ENCODE results near the gene TLR8. TPM values are rescaled to one million over a fixed set of nuclear protein-coding genes. Genes with fewer than 3 reads are reported as not detected.
"Not testable (repeated sequence)": the region's sequence is repeated elsewhere in the genome, so short reads cannot be mapped to it uniquely, and the experiment has no call there.

The TLR8 gene
- total RNA-seq, 2 donors from 2014 or later, result not detected

DNA sequence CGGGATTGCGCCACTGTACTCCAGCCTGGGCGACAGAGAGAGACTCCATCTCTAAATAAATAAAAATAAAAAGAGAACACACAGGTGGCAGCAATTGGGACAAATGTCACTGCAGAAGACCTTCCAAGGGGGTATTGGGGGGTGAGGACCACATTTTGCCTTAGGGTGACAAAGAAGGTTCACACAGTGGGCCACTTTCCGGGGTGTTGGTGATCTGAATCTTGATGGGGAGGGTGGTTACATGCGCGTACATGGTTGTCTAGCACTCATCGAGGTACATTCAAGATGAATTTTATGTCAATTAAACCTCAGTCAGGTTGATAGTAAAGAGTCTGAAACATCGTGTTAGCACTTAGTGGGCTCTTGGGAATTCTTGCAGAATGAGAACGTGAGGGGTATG, 48.0 kb downstream of the TLR8 start:
- peaks cover 46 to 64% of the 10 kb centered on the region in 2 donors for H3K4me1 Mint-ChIP-seq (ENCODE audit: low read depth in 2 of 2)

DNA sequence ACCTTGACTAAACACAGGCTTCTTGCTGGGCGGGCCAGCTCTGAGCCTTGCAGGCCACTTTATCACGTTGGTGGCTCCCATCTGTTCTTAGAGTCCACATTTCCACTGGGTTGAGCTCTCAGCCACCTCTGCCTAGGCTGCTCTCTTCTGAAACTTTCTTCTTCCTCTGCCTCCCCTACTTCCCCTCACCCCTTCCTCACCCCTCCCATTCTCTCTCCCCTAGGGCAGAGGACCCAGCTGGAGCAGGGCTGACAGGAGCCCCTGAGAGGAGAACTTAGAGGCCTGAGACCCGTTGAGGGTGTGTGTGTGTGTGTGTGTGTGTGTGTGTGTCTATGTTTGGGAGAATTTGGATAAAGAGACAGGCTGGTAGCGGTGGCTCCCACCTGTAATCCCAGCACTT, 48.6 kb downstream of the TLR8 start:
- no peaks in the 10 kb centered on the region for H3K27me3 Mint-ChIP-seq
- peaks cover 46 to 63% of the 10 kb centered on the region in 2 donors for H3K4me1 Mint-ChIP-seq (ENCODE audit: low read depth in 2 of 2)
- H3K27ac Mint-ChIP-seq, result peak overlapping the region; percentile 93 to 95
- no peaks in the 10 kb centered on the region for H3K9me3 Mint-ChIP-seq
- no peak for ATAC-seq
- no peaks in the 10 kb centered on the region for H3K36me3 Mint-ChIP-seq
- DNase-seq (ENCODE audit: low spot score), result no peak
- peak overlapping the region; percentile 68 for H3K4me3 Mint-ChIP-seq

More for the DNA sequence above, 48.0 kb downstream of the TLR8 start:
- Mint-ChIP-seq H3K4me3 (peak overlapping the region; percentile 49), H3K36me3 (no peaks in the 10 kb centered on the region), H3K27ac (peak overlapping the region; percentile 93 to 95), H3K9me3 (no peaks in the 10 kb centered on the region), H3K27me3 (no peaks in the 10 kb centered on the region)
- no peak for ATAC-seq
- DNase-seq (ENCODE audit: low spot score), result no peak

DNA sequence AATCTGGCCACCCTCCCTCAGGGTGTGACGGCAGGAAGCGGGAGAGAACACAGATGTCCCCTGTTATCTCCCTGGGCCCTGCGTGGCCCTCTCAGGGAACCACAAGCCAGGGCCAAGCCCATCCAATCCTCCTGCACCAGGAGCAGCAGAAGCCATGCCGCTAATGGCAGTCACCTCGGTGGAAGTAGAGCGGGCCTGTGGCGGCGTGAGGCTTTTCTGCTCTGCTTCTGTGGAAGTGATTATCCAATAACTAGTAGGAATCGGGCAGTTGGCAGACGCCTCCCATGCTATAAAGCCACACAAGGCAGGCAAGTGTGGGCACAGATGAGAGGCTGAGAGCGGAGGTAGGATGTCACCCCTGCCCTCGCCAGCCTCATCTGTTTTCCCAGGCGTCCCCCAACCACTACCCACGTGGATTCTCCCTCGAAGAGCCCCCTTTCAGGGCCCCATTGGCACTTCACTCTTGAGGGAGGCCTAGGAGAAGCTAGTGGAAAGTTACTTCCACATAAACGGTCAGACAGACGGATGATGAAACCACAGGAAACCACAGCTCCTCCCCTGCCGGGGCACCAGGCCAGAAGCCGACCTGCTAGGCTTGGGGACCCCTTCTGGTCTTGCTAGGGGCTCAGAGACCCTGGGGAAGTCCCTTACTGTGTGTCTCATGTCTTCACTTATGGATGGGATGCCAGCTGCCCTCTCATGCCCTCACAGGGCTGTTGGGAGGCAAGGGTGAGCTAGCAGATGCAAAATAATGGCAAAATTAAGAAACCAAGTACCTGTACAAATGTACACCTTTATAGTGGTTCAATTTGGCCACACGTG, 49.7 kb downstream of the TLR8 start:
- Mint-ChIP-seq H3K4me3 (peak overlapping the region; percentile 90), H3K36me3 (no peaks in the 10 kb centered on the region), H3K4me1 (ENCODE audit: low read depth in 2 of 2) (peaks cover 46 to 61% of the 10 kb centered on the region in 2 donors), H3K27ac (peak overlapping the region; percentile 93 to 95), H3K9me3 (no peaks in the 10 kb centered on the region), H3K27me3 (no peaks in the 10 kb centered on the region)
- ATAC-seq (peak; percentile 81 to 86), DNase-seq (ENCODE audit: low spot score) (peak; percentile 92)

DNA sequence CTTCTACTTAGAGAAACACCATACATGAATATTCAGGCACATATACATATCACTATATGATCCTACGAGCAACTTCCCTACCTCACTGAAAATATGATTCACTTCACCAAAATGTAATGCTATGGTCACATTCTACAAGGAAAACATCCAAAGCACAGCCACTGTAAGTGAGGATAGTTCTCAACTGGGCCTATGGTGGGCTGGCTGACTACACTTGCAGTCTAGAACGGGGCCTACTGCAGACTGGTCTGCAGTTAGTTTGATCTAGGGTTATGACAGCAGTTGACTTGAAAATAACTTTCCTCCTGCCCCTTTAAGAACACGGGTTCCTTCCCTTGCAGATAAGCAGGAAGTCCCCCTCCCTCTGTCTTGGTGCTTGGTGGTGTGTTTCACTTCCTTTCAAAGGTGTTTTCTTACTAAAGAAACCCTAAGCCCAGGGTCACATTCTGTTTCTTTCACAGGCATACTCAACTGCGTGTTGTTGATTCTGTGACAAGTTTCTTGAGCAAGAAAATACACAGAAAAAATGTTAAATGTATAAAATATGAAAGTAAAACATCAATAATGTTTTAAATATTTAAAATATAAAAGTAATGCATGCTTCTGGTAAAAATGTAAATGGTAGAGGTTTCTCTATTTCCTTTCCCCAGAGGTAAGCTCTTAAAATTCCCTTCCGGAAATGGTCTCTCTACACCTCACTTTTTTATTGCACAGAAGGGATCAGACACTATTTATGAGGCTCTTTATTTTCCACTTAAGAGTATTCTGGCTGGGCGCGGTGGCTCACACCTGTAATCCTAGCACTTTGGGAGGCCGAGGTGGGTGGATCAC, 50.5 kb downstream of the TLR8 start:
- H3K4me1 Mint-ChIP-seq (ENCODE audit: low read depth in 2 of 2), result peaks cover 50 to 62% of the 10 kb centered on the region in 2 donors
- peak; percentile 81 to 82 for ATAC-seq
- peaks cover 3% of the 10 kb centered on the region for H3K9me3 Mint-ChIP-seq
- DNase-seq (ENCODE audit: low spot score), result peak; percentile 81
- no peaks in the 10 kb centered on the region for H3K36me3 Mint-ChIP-seq
- H3K27ac Mint-ChIP-seq, result peak overlapping the region; percentile 93 to 95
- H3K4me3 Mint-ChIP-seq, result peak overlapping the region; percentile 90
- H3K27me3 Mint-ChIP-seq, result peaks cover 0 to 4% of the 10 kb centered on the region in 2 donors

DNA sequence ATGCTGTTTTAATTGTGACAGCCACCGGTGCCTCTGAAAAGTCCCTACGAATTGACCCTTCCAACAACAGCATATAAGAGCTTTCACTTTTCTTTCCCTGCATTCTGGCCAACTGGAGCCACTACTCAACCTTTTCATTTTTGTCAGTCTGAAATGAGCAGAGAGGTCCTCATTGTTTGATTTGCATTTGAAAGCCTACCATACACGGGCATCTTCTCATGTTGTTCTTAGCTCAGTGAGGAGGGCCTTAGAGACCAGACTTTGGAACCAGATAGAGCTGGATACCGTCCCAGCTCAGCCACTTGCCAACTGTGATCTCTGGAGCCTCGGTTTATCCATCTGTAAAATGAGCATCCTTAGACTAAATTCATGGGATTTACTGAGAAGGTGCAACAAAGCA, 51.6 kb downstream of the TLR8 start:
- H3K9me3 Mint-ChIP-seq, result peaks cover 3% of the 10 kb centered on the region
- no peak for DNase-seq (ENCODE audit: low spot score)
- peaks cover 0 to 4% of the 10 kb centered on the region in 2 donors for H3K27me3 Mint-ChIP-seq
- no peaks in the 10 kb centered on the region for H3K36me3 Mint-ChIP-seq
- no peak for ATAC-seq
- peak overlapping the region; percentile 90 for H3K4me3 Mint-ChIP-seq
- H3K27ac Mint-ChIP-seq, result peak overlapping the region; percentile 93 to 95
- H3K4me1 Mint-ChIP-seq (ENCODE audit: low read depth in 2 of 2), result peaks cover 54 to 62% of the 10 kb centered on the region in 2 donors

DNA sequence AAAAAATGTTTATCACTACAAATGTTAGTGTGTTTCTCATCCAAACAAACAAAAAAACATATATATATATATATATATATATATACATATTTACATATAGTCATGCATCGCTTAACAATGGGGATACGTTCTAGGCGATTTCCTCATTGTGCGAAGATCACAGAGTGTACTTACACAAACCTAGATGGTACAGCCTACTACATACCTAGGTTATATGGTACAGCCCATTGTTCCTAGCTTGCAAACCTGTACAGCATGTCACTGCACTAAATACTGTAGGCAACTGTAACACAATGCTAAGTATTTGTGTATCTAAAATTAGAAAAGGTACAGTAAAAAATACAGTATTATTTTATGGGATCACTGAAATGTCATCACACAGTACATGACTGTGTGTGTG, 52.0 kb downstream of the TLR8 start:
- ATAC-seq, result no peak
- Mint-ChIP-seq H3K4me3 (peak overlapping the region; percentile 90), H3K27ac (peak overlapping the region; percentile 93 to 95), H3K4me1 (ENCODE audit: low read depth in 2 of 2) (peaks cover 54 to 62% of the 10 kb centered on the region in 2 donors), H3K36me3 (no peaks in the 10 kb centered on the region), H3K9me3 (peaks cover 3% of the 10 kb centered on the region), H3K27me3 (peaks cover 0 to 4% of the 10 kb centered on the region in 2 donors)
- no peak for DNase-seq (ENCODE audit: low spot score)

DNA sequence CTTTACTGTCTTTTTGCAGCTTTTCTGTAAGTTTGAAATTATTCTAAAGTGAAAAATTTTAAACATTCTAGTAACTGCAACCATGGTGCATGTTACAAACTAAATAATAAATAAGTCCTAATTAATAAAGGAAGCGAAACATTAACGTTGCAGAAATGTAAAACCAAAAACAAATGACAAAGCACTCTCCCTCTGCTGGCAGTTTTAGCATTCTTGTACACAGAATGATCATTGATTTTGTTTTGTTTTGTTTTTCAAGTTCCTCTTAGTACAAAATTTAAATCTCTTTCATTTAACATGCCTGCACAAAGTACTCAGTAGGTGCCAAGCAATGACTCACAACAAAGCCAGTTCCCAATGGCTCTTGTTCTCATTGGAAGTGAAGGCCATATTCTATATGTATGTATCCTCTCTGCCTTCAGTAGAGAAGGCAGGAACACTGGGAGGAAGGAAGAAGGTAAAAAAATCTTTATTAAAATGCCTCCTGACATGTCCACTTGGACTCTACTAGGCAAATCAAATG, 54.8 kb downstream of the TLR8 start:
- Mint-ChIP-seq H3K9me3 (peaks cover 3% of the 10 kb centered on the region), H3K27me3 (peaks cover 0 to 6% of the 10 kb centered on the region in 2 donors), H3K27ac (peak overlapping the region; percentile 68 to 89), H3K36me3 (no peaks in the 10 kb centered on the region), H3K4me1 (ENCODE audit: low read depth in 2 of 2) (peaks cover 53 to 54% of the 10 kb centered on the region in 2 donors), H3K4me3 (peak overlapping the region; percentile 66)
- ATAC-seq, result no peak
- DNase-seq (ENCODE audit: low spot score), result no peak

DNA sequence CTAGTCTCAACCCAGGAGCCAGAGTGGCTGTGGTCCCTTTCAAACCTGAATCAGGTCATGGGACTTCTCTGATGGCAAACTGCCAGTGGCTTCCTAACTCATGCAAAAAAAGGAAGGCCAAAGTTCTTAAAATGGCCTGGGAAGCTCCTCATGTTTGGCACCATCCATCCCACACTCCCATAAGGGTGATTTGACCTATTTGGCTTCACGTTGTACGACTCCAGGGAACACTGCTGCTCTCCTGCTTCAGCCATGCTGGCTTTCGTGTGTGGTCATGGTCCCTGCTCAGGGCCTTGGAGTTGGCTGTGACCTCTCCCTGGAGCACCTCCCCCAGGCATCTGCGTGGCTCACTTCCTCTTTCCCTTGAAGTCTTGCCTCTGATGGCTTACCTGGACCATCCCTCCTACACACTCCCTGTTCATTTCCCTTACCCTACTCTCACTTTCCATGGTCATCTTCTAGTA, 55.7 kb downstream of the TLR8 start:
- H3K9me3 Mint-ChIP-seq, result peaks cover 3% of the 10 kb centered on the region
- H3K36me3 Mint-ChIP-seq, result no peaks in the 10 kb centered on the region
- H3K4me3 Mint-ChIP-seq, result peak overlapping the region; percentile 40

DNA sequence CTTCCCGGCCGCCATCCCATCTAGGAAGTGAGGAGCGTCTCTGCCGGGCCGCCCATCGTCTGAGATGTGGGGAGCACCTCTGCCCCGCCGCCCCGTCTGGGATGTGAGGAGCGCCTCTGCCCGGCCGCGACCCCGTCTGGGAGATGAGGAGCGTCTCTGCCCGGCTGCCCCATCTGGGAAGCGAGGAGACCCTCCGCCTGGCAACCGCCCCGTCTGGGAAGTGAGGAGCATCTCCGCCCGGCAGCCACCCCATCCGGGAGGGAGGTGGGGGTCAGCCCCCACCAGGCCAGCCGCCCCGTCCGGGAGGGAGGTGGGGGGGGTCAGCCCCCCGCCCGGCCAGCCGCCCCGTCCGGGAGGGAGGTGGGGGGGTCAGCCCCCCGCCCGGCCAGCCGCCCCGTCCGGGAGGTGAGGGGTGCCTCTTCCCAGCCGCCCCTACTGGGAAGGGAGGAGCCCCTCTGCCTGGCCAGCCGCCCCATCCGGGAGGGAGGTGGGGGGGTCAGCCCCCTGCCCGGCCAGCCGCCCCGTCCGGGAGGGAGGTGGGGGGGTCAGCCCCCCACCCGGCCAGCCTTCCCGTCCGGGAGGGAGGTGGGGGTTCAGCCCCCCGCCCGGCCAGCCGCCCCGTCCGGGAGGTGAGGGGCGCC, 56.9 kb downstream of the TLR8 start:
- peaks cover 45 to 50% of the 10 kb centered on the region in 2 donors for H3K4me1 Mint-ChIP-seq (ENCODE audit: low read depth in 2 of 2)
- H3K4me3 Mint-ChIP-seq; ATAC-seq; DNase-seq (ENCODE audit: low spot score); H3K36me3 Mint-ChIP-seq; H3K27me3 Mint-ChIP-seq; H3K9me3 Mint-ChIP-seq; H3K27ac Mint-ChIP-seq: not testable (repeated sequence)

More for the DNA sequence above, 55.7 kb downstream of the TLR8 start:
- ATAC-seq, result no peak
- peaks cover 0 to 6% of the 10 kb centered on the region in 2 donors for H3K27me3 Mint-ChIP-seq
- peaks cover 50 to 53% of the 10 kb centered on the region in 2 donors for H3K4me1 Mint-ChIP-seq (ENCODE audit: low read depth in 2 of 2)
- DNase-seq (ENCODE audit: low spot score), result no peak
- H3K27ac Mint-ChIP-seq, result peak overlapping the region; percentile 68 to 89

DNA sequence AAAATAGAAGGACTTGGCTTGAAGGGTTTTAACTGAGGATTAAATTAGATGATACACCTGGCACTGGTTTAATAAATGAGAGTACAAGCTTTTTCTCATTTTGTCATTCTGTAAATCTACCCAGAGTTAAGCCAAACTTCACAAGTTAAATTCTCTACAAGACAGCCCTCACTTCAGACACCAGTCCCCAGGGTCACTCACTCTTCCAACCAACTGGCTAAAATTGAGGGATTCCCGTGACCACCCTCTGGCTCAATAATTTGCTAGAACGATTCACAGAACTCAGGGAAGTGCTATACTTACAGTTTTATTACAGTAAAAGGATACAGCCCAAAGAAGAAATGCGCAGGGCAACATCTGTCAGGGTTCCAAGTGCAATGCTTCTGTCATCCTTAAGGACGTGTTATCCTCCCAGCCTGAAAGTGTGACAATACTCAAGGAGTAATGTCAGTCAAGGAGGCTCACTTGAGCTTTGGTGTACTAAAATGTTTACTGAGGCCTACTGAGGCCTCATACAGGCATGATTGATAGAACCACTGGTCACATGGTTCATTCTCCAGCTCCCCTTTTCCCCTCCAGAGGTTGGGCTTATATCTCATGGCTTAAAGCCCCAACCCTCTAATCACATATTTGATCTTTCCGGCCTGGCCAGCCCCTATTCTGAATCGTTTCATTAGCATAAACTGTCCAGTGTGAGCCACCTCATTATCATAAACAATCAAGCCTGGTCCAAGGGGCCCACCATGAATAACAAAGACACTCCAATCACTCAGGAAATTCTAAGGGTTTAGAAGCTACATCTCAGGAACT, 58.9 kb downstream of the TLR8 start:
- DNase-seq (ENCODE audit: low spot score) (no peak), ATAC-seq (no peak)
- H3K36me3 Mint-ChIP-seq, result no peaks in the 10 kb centered on the region
- H3K27ac Mint-ChIP-seq, result peak overlapping the region; percentile 21 to 91
- peaks cover 3% of the 10 kb centered on the region for H3K9me3 Mint-ChIP-seq
- H3K27me3 Mint-ChIP-seq, result peaks cover 0 to 6% of the 10 kb centered on the region in 2 donors
- peaks cover 39 to 40% of the 10 kb centered on the region in 2 donors for H3K4me1 Mint-ChIP-seq (ENCODE audit: low read depth in 2 of 2)
- no peak overlapping the region for H3K4me3 Mint-ChIP-seq

DNA sequence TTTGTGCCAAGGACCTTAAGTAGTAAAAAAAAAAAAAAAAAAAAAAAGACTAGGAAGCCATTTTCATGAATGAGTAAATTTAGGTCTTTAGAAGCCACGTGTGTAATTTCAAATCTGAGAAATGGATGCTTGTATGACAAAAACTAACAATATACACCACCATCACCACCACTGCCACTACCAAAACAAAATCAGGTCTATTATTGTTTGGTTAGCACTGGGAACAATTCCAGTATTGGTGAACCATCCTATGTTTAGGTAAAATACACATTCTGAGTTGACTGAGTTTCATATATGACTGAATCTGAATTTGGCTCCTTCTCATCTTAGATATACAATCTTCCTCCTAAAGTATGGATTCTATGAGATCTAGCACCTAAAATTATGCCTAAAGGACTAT, 59.7 kb downstream of the TLR8 start:
- peaks cover 3% of the 10 kb centered on the region for H3K9me3 Mint-ChIP-seq
- DNase-seq (ENCODE audit: low spot score) (no peak), ATAC-seq (no peak)
- H3K27me3 Mint-ChIP-seq, result peaks cover 0 to 10% of the 10 kb centered on the region in 2 donors
- peaks cover 40 to 41% of the 10 kb centered on the region in 2 donors for H3K4me1 Mint-ChIP-seq (ENCODE audit: low read depth in 2 of 2)
- H3K4me3 Mint-ChIP-seq, result peak overlapping the region; percentile 41
- H3K36me3 Mint-ChIP-seq, result no peaks in the 10 kb centered on the region
- peak overlapping the region; percentile 78 to 91 for H3K27ac Mint-ChIP-seq

DNA sequence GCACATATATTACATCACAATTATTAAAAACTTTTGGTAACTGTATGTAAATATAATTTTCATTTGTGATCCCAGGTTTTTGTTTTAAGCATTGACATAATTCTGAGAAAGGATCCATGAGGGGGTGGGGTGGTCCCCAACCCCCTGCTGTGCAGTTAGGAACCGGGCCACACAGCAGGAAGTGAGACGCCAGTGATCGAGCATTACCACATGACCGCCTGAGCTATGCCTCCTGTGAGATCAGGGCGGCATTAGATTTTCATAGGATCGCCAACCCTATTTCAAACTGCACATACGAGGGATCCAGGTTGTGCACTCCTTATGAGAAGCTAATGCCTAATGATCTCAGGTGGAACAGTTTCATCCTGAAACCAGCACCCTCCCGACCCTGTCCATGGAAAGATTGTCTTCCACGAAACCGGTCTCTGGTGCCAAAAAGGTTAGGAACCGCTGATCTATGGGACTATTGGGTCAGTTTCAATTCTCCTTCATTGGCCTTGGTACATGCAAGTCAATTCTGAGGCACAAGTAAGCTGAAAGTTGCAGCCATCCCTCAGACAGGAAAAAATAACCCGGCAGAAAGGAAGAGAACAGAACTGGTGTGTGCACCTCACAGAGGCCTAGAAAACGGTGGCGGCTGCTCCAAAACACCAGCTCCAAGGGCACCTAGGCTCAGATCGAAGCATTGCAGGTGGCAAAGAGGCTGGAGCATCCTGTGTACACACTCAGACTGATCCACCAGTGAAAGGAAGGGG, 61.5 kb downstream of the TLR8 start:
- DNase-seq (ENCODE audit: low spot score) (no peak), ATAC-seq (peak in 1 of 2 donors; percentile 78)
- Mint-ChIP-seq H3K9me3 (no peaks in the 10 kb centered on the region), H3K36me3 (no peaks in the 10 kb centered on the region), H3K27me3 (peaks cover 0 to 10% of the 10 kb centered on the region in 2 donors), H3K27ac (peak overlapping the region; percentile 78 to 91), H3K4me3 (peak overlapping the region; percentile 79), H3K4me1 (ENCODE audit: low read depth in 2 of 2) (peaks cover 43 to 44% of the 10 kb centered on the region in 2 donors)
